DND-41 (cell line): ENCODE measurements around the gene TRERF1.
A peak's percentile ranks its signal among the peaks of the same experiment; 100 is the strongest.

Experiments
- ATAC-seq: fragments of 200-7000 bp; cut with Tn5 transposase; 3 replicates; pipeline ENCODE4 v1.9.1; 2021; ENCODE audit warnings: low read depth; ENCODE audit not compliant: insufficient read depth
- DNase-seq: peaks from one replicate; pipeline ENCODE4 v3.0.0-alpha.2; 2020
- H2AFZ ChIP-seq: 2 replicates; pipeline ENCODE4 v1.6.0; 2012; ENCODE audit warnings: low read depth, low read length
- H3K27ac ChIP-seq: 2 replicates; pipeline ENCODE4 v1.5.1; 2012; ENCODE audit warnings: low read length, inconsistent platforms
- H3K27me3 ChIP-seq: fragments of 200-600 bp; sonication (generic); 2 replicates; pipeline ENCODE4 v1.6.0; 2012; ENCODE audit warnings: low read length, mild to moderate bottlenecking, inconsistent platforms; ENCODE audit not compliant: insufficient read depth, poor library complexity
- H3K36me3 ChIP-seq: 2 replicates; pipeline ENCODE4 v1.5.1; 2012; ENCODE audit warnings: low read length, inconsistent platforms; ENCODE audit not compliant: insufficient read depth
- H3K4me1 ChIP-seq: 2 replicates; pipeline ENCODE4 v1.5.1; 2012; ENCODE audit warnings: mild to moderate bottlenecking, low read length; ENCODE audit not compliant: insufficient read depth
- H3K4me2 ChIP-seq: 2 replicates; pipeline ENCODE4 v1.6.0; 2012; ENCODE audit warnings: mild to moderate bottlenecking, moderate library complexity, low read length, inconsistent platforms; ENCODE audit not compliant: insufficient read depth
- H3K4me3 ChIP-seq, 2 experiments: fragments of 200-600 bp in 1 of 2; shearing (Covaris generic) in 1 of 2; 2 replicates each; pipeline ENCODE4 v1.5.1; 2012 to 2016; ENCODE audit warnings: inconsistent platforms in 2 of 2, low read length in 2 of 2, mild to moderate bottlenecking in 2 of 2, low read depth in 1 of 2, moderate library complexity in 1 of 2
- H3K79me2 ChIP-seq: 2 replicates; pipeline ENCODE4 v1.6.0; 2012; ENCODE audit warnings: low read length, inconsistent platforms; ENCODE audit not compliant: insufficient read depth
- H3K9ac ChIP-seq: 2 replicates; pipeline ENCODE4 v1.6.0; 2012; ENCODE audit warnings: low read depth, mild to moderate bottlenecking, inconsistent platforms, low read length, moderate library complexity
- H3K9me3 ChIP-seq: 2 replicates; pipeline ENCODE4 v1.5.1; 2012; ENCODE audit warnings: low read length, moderate library complexity, mild to moderate bottlenecking, inconsistent platforms; ENCODE audit not compliant: insufficient read depth, severe bottlenecking
- H4K20me1 ChIP-seq: 2 replicates; pipeline ENCODE4 v1.6.0; 2012; ENCODE audit warnings: low read length; ENCODE audit not compliant: insufficient read depth
- EZH2 ChIP-seq: IDR thresholded peaks from 3 replicates; pipeline ENCODE4 v1.6.1; 2012; ENCODE audit warnings: borderline replicate concordance, low read depth, mild to moderate bottlenecking, moderate library complexity, low read length, inconsistent platforms; ENCODE audit not compliant: severe bottlenecking
- TF ChIP-seq, protein P1 (sequence below): IDR thresholded peaks from 2 replicates; pipeline ENCODE4 v1.5.1; 2012; ENCODE audit warnings: borderline replicate concordance, low read length, moderate library complexity, mild to moderate bottlenecking; ENCODE audit not compliant: poor library complexity, severe bottlenecking; ENCODE audit errors: extremely low read depth

Gene TRERF1

DNA sequence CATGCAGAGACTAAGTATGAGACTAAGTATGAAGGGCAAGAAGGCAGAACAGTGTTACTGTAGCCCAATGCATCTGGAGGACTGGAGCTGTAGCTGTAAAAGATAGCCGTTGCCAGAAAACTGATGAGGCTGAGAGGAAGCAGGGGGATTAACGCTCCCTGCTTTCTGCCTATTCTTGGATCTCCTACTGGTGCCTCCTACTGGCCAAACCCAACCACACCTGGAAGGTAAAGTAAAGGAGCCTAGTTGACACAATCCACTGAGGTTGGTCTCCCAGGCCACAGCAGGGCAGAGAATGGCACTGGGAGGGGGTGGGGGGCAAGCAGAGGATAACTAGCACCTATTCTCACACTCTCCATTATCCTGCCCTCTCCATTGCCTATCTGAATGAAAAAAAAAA lies 129.1 kb downstream of the TRERF1 start:
- Histone ChIP-seq H3K4me3 (no peak overlapping the region), H3K79me2 (no peaks in the 10 kb centered on the region), H3K27me3 (no peaks in the 10 kb centered on the region), H3K9me3 (no peaks in the 10 kb centered on the region), H3K4me2 (no peak overlapping the region), H3K4me1 (no peaks in the 10 kb centered on the region), H2AFZ (no peak overlapping the region), H4K20me1 (no peaks in the 10 kb centered on the region; the same call in 1 of the 2 replicates), H3K9ac (no peak overlapping the region), H3K36me3 (no peaks in the 10 kb centered on the region), H3K27ac (no peak overlapping the region)
- ATAC-seq (no peak), DNase-seq (no peak)
- TF ChIP-seq EZH2: no peak
- TF ChIP-seq, protein P1, sequence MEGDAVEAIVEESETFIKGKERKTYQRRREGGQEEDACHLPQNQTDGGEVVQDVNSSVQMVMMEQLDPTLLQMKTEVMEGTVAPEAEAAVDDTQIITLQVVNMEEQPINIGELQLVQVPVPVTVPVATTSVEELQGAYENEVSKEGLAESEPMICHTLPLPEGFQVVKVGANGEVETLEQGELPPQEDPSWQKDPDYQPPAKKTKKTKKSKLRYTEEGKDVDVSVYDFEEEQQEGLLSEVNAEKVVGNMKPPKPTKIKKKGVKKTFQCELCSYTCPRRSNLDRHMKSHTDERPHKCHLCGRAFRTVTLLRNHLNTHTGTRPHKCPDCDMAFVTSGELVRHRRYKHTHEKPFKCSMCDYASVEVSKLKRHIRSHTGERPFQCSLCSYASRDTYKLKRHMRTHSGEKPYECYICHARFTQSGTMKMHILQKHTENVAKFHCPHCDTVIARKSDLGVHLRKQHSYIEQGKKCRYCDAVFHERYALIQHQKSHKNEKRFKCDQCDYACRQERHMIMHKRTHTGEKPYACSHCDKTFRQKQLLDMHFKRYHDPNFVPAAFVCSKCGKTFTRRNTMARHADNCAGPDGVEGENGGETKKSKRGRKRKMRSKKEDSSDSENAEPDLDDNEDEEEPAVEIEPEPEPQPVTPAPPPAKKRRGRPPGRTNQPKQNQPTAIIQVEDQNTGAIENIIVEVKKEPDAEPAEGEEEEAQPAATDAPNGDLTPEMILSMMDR: peak; percentile 15

DNA sequence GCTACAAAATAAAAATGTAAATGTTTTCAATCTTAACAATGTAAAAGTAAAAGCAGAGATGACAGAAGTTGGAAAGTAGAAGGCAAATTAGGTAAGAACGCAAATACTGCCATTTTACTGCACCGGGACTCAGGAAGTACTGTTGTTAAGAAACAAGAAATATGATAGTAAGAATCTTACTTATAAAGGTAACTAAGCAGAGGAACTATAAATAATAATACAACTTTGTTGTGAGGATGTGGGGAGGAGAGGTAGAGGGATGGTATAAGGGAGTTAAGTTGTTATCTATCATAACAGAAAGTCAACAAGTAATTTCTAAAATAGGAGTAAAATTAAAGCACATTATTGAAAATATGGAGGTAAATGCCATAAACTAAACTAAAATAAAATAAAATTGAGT lies 129.8 kb downstream of the TRERF1 start:
- H3K79me2 ChIP-seq: no peaks in the 10 kb centered on the region

DNA sequence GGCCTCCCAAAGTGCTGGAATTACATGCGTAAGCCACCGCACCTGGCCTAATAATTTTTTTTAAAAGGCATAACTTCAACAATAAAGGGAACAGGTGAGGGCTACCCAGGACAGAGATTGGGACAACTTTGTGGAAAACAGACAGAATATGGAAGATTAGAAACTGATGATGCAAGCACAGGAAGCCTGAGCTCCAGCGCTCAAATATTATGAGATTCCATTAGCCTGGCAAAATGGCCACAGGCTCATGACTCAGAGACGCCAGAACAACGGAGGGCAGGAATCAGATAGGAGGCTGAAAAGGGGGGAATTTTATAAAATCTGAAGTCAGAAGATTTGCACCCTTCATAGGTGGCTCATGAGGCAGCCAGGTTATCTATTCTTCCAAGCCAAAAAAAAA lies 131.0 kb downstream of the TRERF1 start:
- H3K27ac ChIP-seq: no peak overlapping the region
- H4K20me1 ChIP-seq: no peaks in the 10 kb centered on the region
- H3K4me3 ChIP-seq: no peak overlapping the region
- TF ChIP-seq EZH2: no peak
- TF ChIP-seq, protein P1: no peak
- H3K4me1 ChIP-seq: no peaks in the 10 kb centered on the region
- DNase-seq (no peak), ATAC-seq (no peak)
- no peak overlapping the region for H3K4me2 ChIP-seq
- no peak overlapping the region for H2AFZ ChIP-seq
- H3K79me2 ChIP-seq: no peaks in the 10 kb centered on the region
- no peaks in the 10 kb centered on the region for H3K27me3 ChIP-seq
- H3K9me3 ChIP-seq: no peaks in the 10 kb centered on the region
- no peaks in the 10 kb centered on the region for H3K36me3 ChIP-seq
- H3K9ac ChIP-seq: no peak overlapping the region

More for the DNA sequence above, 129.8 kb downstream of the TRERF1 start:
- no peak overlapping the region for H3K4me3 ChIP-seq
- H3K36me3 ChIP-seq: no peaks in the 10 kb centered on the region
- no peaks in the 10 kb centered on the region for H3K27me3 ChIP-seq
- no peaks in the 10 kb centered on the region for H3K9me3 ChIP-seq
- no peak overlapping the region for H3K27ac ChIP-seq
- no peak overlapping the region for H3K9ac ChIP-seq
- no peak overlapping the region for H3K4me2 ChIP-seq
- H3K4me1 ChIP-seq: no peaks in the 10 kb centered on the region
- DNase-seq (no peak), ATAC-seq (no peak)
- TF ChIP-seq EZH2: no peak
- TF ChIP-seq, protein P1: no peak
- no peak overlapping the region for H2AFZ ChIP-seq
- H4K20me1 ChIP-seq: no peaks in the 10 kb centered on the region

DNA sequence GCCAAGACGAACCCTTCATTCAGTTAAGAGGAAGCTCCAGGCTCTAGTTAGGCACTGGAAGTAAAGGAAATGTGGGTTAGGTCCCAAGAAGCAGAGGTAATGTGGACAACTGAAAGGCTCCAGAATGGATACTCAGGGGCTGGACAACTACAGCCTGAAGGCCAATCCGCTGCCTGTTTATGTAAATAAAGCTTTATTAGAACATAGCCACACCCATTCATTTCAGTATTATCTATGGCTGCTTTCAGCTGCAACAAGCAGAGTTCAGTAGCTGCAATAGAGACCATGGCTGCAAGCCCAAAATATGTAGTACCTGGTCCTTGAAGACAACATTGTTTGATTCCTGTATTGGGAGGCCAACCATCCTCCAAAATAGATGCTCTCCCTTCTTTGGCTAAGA lies 133.2 kb downstream of the TRERF1 start:
- H3K9me3 ChIP-seq: no peaks in the 10 kb centered on the region
- H3K9ac ChIP-seq: no peak overlapping the region
- TF ChIP-seq, protein P1: no peak
- no peak for TF ChIP-seq EZH2
- no peaks in the 10 kb centered on the region for H3K79me2 ChIP-seq
- ATAC-seq (no peak), DNase-seq (no peak)
- H3K4me3 ChIP-seq: no peak overlapping the region
- no peaks in the 10 kb centered on the region for H3K27me3 ChIP-seq
- no peaks in the 10 kb centered on the region for H4K20me1 ChIP-seq
- H3K27ac ChIP-seq: no peak overlapping the region
- no peaks in the 10 kb centered on the region for H3K4me1 ChIP-seq
- no peaks in the 10 kb centered on the region for H3K36me3 ChIP-seq
- no peak overlapping the region for H2AFZ ChIP-seq
- no peak overlapping the region for H3K4me2 ChIP-seq
